ENCODE measurements around the gene LSMEM2.
A peak's percentile ranks its signal among the peaks of the same experiment; 100 is the strongest.

DNA sequence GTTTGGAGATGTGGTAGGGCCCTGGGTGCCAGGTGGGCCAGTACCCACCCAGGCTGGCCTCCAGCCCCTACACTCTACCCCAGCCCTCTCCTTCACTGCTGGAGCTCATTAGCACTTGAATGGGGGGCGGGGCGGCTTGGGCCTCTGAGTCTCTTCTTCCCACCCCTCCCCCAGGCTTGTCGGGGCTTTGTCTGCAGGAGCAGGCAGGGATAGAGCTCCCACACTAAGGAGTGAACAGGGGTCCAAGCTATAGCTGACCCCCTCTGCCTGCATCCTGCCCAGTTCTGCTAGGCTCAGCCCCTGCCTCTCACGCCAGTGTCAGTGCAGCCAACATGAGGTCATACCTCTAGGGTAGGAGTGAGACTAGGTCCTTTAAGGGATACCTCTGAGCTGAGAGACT is 37.7 kb upstream of the LSMEM2 start:
- TF ChIP-seq EZH2 (IDR thresholded peaks at IDR 0.05; ENCODE audit: low read depth, low read length, severe bottlenecking) (no peak), KDM1A (IDR thresholded peaks at IDR 0.05; ENCODE audit: borderline replicate concordance, low read length) (peak; percentile 11; the same call in 1 of the 2 replicates), GTF2F1 (IDR thresholded peaks at IDR 0.05; ENCODE audit: borderline replicate concordance, low read depth, low read length) (no peak), CEBPB (IDR thresholded peaks at IDR 0.05; ENCODE audit: low read depth, low read length) (no peak)
- TF ChIP-seq, protein P1, sequence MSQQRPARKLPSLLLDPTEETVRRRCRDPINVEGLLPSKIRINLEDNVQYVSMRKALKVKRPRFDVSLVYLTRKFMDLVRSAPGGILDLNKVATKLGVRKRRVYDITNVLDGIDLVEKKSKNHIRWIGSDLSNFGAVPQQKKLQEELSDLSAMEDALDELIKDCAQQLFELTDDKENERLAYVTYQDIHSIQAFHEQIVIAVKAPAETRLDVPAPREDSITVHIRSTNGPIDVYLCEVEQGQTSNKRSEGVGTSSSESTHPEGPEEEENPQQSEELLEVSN (IDR thresholded peaks at IDR 0.05), result no peak
- TF ChIP-seq, protein P2, sequence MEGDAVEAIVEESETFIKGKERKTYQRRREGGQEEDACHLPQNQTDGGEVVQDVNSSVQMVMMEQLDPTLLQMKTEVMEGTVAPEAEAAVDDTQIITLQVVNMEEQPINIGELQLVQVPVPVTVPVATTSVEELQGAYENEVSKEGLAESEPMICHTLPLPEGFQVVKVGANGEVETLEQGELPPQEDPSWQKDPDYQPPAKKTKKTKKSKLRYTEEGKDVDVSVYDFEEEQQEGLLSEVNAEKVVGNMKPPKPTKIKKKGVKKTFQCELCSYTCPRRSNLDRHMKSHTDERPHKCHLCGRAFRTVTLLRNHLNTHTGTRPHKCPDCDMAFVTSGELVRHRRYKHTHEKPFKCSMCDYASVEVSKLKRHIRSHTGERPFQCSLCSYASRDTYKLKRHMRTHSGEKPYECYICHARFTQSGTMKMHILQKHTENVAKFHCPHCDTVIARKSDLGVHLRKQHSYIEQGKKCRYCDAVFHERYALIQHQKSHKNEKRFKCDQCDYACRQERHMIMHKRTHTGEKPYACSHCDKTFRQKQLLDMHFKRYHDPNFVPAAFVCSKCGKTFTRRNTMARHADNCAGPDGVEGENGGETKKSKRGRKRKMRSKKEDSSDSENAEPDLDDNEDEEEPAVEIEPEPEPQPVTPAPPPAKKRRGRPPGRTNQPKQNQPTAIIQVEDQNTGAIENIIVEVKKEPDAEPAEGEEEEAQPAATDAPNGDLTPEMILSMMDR (IDR thresholded peaks at IDR 0.05; ENCODE audit: control extremely low read depth in 1 of 3, insufficient read depth in 1 of 3, low read depth in 1 of 3, low read length in 3 of 3), result no peak
